GM21737 (cell line): ENCODE data around the gene AHNAK2.

ENCODE experiments used
- ATAC-seq: cut with Tn5 transposase; IDR thresholded peaks from one replicate; pipeline ENCODE4 v1.9.1; 2021; ENCODE audit warnings: mild to moderate bottlenecking, moderate library complexity; ENCODE audit not compliant: unreplicated experiment

AHNAK2 gene

GRCh38 chr14:104973385-104974145 lies 4.6 kb downstream of the AHNAK2 start:
- ATAC-seq, result no peak

GRCh38 chr14:104973135-104973384 lies 5.1 kb downstream of the AHNAK2 start:
- no peak for ATAC-seq

GRCh38 chr14:104972301-104973134 lies 5.7 kb downstream of the AHNAK2 start:
- ATAC-seq, result no peak

- ATAC-seq, result no peak
Observed at GRCh38 chr14:104971447-104972240, 6.5 kb downstream of the AHNAK2 start.

GRCh38 chr14:104970231-104971068 lies 7.7 kb downstream of the AHNAK2 start:
- ATAC-seq, result no peak

GRCh38 chr14:104969741-104970230 lies 8.4 kb downstream of the AHNAK2 start:
- no peak for ATAC-seq

- ATAC-seq, result no peak
Observed at GRCh38 chr14:104968541-104969401, 9.4 kb downstream of the AHNAK2 start.

- no peak for ATAC-seq
Observed at GRCh38 chr14:104968153-104968527, 10.0 kb downstream of the AHNAK2 start.

- ATAC-seq, result no peak
Observed at GRCh38 chr14:104967386-104968152, 10.6 kb downstream of the AHNAK2 start.

GRCh38 chr14:104966981-104967385 lies 11.2 kb downstream of the AHNAK2 start:
- no peak for ATAC-seq

GRCh38 chr14:104966261-104966865 lies 11.8 kb downstream of the AHNAK2 start:
- no peak for ATAC-seq

- ATAC-seq, result no peak
Observed at GRCh38 chr14:104965561-104966231, 12.5 kb downstream of the AHNAK2 start.

- ATAC-seq, result no peak
Observed at GRCh38 chr14:104964546-104964945, 13.6 kb downstream of the AHNAK2 start.

GRCh38 chr14:104957146-104958113 lies 20.7 kb downstream of the AHNAK2 start:
- no peak for ATAC-seq

GRCh38 chr14:104956290-104956890 lies 21.8 kb downstream of the AHNAK2 start:
- no peak for ATAC-seq

- no peak for ATAC-seq
Observed at GRCh38 chr14:104955396-104955770, 22.8 kb downstream of the AHNAK2 start.
